Measurements from ENCODE around the gene XXYLT1.

XXYLT1 gene

DNA sequence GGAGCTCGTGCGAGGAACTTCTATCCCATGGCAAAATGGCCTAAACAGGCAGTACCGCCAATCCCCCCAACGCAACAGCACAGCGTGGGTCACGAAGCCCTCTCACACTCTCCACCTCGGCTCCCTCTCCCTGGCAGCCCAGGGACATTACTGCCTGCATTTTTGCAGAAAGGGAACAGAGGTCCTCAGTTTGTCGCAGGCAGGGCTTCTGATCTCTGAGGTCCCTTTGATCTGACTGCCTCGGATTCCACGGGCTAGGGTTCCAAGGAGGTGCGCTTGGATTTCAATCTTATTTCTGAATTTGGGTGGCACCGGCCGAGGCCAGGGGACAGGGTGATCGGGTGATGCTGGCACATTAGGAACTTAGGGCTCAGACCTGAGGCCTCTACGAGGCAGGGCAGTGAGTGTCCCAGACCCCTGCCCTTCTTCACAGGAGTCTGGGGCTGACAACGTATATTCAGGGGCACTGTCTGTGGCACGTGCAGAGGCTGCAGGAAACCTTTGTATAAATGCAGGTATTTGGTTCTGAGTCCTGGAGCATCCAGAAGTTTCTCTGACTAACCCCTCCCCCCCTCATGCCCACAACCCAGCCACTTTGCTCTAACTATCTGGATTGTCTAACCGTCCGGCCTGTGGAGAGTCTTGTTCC lies 197.9 kb downstream of the XXYLT1 start:
- DNase-seq, result no peak

DNA sequence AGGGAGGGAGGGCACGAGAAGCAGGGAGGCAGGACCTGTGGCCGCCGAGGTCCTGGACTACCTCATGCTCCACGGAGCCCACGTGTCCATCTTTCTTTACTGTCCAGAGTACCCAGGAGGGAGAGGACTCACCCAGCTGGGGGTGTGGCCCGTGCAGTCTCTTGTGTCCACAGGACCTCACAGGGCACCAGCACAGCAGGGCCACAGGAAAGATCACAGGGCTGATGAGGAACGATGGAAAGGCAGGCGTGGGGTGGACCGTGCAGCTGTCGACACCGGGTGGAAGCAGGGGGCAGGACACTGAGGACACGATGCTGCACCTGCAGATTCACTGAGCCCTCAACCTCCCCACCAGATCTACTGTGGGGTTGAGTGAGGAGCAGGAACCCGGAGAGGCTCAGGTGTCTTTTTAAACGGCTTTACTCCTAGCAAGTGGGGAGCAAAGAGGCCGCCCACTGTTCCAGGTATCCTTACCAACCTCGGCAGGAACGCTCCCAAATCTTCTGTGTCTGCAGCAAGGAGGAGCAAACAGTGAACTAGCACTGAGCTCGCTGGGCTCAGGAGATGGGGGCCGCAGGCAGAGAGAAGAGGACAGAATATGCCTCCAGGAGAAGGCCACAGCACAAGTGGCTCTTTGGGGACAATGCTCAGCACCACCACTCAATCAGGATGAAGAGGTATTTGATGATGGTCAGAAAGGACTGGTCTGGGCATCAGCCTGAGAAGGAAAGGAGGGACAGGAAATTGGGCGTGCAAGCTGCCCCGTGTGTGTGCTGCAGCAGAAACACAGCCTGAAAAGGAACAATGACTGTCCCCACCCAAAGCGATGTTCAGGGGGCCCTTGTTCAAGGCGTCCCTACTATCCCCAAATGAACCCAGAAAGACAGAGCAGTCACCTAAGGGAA lies 198.8 kb downstream of the XXYLT1 start:
- no peak for DNase-seq

DNA sequence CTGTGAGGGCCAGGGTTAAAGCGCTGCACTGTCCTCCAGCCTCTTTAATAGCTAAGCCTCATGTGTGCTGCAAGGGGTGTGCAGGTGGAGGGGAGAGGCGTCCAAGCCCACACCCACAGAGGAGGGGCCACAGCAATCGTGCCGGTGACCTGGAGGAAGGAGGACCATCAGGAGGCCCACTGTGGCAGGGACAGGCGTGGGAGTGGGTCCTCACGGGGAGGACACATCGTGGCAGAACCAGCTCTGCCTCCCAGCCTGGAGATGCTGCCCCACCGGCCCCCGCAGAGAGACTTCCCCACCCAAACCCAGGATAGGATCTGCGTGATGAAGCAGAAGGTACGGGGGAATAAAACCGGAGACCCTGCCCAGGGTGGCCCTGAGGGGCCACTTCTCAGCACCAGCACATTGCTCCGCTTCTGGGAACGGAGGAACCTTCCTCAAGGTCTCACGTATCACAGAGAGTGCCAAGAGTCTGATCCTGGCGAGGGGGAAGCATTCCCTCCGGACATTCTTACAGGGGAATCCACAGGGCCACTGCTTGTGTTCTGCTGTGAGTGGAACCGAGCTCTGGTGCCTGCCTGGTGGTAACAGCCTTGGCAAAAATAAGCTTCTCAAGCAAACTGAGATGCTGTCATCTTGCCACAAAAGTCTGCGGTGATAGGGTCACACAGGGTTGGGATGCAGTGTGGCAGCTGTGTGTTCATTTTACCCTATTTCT lies 199.8 kb downstream of the XXYLT1 start:
- no peak for DNase-seq

DNA sequence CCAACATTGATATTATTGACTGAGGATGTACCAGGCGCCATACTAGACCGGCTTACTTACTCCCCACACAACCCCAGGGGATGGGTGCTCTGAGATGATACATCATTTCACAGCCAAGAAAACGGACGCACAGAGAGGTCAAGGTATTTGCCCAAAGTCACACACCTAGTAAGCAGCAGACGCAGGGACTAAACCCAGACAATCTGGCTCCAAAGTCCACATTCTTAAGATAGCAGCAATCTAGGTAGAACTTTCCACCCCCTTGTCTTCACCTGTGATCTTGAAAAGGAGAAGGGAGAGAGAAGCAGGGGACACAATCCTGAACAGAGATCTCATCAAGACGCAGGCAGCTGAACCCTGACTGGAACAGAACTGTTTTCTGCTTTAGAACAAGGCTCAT lies 200.6 kb downstream of the XXYLT1 start:
- no peak for DNase-seq

- DNase-seq, result no peak
Measured at GRCh38 chr3:195069501-195070251, 201.3 kb downstream of the XXYLT1 start.

- peak; percentile 13 for DNase-seq
Measured at GRCh38 chr3:195068084-195069080, 202.6 kb downstream of the XXYLT1 start.

DNA sequence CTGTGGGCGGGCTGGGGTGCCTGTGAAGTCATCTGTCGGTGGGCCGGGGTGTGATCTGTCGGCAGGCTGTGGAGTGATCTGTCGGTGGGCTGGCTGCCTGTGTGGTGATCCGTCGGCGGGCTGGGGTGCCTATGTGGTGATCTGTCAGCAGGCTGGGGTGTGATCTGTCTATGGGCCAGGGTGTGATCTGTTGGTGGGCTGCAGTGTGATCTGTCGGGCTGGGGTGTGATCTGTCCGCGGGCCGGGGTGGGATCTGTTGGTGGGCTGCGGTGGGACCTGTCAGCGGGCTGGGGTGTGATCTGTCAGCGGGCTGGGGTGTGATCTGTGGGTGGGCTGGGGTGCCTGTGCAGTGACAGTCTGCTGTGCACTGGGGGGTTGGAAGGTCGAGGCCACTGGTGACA lies 204.5 kb downstream of the XXYLT1 start:
- no peak for DNase-seq

DNA sequence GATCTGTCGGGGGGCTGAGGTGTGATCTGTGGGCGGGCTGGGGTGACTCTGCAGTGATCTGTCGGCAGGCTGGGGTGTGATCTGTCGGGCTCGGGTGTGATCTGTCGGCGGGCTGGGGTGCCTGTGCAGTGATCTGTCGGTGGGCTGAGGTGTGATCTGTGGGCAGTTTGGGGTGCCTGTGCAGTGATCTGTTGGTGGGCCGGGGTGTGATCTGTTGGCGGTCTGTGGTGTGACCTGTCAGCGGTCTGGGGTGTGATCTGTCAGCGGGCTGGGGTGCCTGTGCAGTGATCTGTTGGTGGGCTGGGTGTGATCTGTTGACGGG lies 205.1 kb downstream of the XXYLT1 start:
- no peak for DNase-seq

- no peak for DNase-seq
Measured at GRCh38 chr3:195065142-195065863, 205.7 kb downstream of the XXYLT1 start.

- DNase-seq, result no peak
Measured at GRCh38 chr3:195064300-195064931, 206.5 kb downstream of the XXYLT1 start.

DNA sequence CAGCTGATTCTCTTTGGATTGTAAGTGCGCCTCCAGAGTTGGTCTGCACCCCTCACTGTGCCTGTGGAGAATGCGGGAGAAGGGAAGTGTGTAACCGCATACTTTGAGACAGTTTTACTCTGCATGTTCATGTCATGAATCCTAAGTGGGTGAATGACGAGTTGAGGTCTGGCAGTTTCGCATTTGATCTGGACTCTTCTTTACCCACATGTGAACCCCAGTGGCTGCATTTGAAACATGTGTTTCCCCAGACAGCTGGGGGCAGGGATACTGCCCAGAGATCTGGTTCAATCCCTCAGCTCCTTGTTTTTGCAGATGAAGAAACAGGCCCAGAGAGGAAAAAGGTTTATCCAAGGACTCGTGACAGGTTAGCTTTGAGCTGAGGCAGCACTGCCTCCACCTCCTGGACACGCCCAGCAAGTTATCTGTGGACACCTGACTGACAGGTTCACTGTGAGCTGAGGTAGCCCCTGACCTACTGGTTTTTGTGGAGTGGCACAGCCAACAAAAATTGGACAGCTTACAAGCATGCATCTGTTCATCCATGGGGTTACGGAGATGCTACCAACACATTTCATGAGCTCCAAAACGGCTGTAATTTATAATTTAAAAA lies 207.3 kb downstream of the XXYLT1 start:
- peak; percentile 17 for DNase-seq

DNA sequence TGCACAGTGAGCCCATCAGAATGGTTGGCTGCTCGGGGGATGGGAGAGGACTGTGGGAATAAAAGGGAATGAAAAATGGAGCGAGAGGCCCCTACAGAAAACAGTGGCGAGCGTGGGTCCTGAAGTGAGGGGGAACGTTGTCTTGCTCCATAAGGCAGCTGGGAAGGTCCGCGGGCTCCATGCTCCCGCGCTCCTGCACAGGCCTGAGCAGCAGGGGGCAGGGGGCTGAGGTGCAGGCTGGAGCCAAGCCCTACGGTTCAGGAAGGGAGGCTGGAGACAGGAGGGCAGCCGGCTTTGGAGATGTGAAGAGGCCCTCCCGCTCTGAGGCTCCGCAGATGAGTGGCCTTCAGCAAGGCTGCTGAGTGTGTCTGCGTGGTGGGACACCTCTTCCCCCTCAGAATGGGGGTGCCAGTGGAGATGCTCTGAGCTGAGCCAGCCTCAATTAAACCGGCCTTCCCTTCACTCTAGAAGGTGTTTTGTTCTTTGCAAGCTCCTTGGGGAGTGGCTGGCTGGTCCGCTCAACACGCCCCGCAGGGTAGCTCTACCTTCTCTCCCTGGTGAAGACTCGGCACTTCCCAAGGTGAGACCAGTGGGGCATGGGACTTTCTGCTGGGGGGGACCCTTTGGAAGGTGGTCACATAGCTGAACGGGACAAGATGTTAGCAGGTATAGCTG lies 208.0 kb downstream of the XXYLT1 start:
- DNase-seq, result no peak

- DNase-seq, result no peak
Measured at GRCh38 chr3:195061756-195062655, 209.0 kb downstream of the XXYLT1 start.

DNA sequence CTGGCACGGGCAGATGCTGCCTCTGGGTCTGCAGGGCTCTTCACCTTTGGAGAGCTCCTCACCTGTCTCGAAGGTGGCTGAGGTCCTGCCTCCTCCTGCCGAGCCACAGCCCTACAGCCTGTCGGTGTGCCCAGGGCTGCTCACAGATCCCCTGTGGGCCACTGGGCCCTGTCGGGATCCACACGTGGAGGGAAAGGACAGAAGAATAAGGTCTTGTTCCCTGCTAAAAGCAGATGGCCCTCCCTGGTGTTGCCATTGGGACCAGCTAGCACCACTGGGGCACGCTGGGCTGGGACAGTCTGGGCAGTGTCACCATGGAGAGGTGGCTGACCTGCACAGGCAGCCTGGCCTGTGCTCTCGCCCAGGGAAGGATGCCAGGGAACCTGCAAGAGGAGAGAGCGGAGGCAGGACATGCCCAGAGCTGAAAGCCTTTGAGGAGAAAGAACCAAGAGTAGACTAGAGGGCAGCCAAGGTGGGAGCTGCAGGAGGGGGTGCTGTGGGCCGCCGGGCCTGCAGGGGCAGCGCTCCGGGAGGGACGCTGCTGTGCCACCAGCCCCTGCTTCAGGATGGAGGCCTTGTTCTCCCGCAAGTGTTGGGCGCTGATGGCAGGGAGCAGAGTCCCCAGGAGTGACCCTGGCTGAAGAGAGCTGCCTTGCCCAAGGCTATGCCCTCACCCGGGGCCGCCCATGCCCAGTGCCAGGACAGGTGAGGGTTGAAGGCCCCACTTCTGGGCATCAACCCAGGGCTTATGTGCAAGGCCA lies 210.2 kb downstream of the XXYLT1 start:
- no peak for DNase-seq

GRCh38 chr3:195060217-195060481 lies 210.8 kb downstream of the XXYLT1 start:
- DNase-seq, result no peak

GRCh38 chr3:195059471-195060216 lies 211.3 kb downstream of the XXYLT1 start:
- no peak for DNase-seq

DNA sequence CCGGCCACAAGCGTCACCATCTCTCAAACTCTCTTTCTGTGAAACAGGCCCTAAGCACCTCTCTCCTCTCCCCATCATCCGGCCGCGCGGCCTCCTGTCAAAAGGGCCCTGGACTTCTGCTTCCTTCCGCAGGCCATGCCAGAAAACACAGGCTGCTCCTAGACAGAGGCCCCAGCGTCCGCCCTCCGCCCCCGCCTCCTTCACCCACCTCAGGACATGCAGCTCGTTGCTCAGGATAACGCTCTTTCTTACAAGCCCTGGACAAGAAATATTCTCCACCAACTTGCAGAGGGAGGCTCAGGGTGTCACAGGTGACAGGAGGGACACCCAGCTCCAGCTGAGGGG lies 212.0 kb downstream of the XXYLT1 start:
- no peak for DNase-seq

Measured in fibroblast of upper back skin (primary cell).